Measurements from ENCODE around the gene FYN. TPM values are rescaled to one million over a fixed set of nuclear protein-coding genes. Genes with fewer than 3 reads are reported as not detected.

The FYN gene
- total and polyA plus RNA-seq, 2 of the 13 experiments (the other 11 are each of a cell fraction or from before 2014, with no cell fraction given), result 15.5 to 24.6 TPM

DNA sequence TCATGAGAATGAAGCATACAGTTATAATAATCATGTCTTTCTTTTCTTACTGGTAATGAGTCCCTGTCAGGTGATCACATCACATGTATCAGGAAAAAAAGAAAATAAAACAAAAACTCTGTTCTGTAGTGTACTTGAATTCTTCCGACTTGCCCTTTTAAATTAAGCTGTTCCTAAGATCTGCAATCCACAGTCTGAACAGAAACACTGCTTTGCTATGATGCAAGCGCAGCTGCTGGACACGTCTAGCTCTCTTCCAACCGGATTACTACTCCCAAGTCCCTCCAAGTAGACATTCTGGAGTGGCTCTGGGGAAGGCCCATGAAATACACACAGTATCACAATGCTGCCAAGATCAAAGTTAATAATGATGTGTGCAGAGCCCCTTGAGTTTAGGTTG lies 83.7 kb downstream of the FYN start:
- ChIA-PET CTCF (ENCODE audit: low intra/inter-chr PET ratio, low total read pairs) (no interaction called here), POLR2A (interaction anchor here (0.5 kb wide), 1 partner anchor 307 kb away, joined by 5 read pairs; the partner anchor contains the start of gene REV3L)
- ATAC-seq, result no peak
- Histone ChIP-seq H3K27ac (ENCODE audit: extremely low read length, insufficient read depth, low read length) (no peak overlapping the region), H3K27me3 (ENCODE audit: control insufficient read depth in 1 of 2, insufficient read depth in 2 of 2, low read length in 2 of 2) (no peaks in the 10 kb centered on the region), H4K20me1 (ENCODE audit: insufficient read depth, low read length) (no peaks in the 10 kb centered on the region), H3K9ac (ENCODE audit: insufficient read depth, low read depth, low read length) (no peak overlapping the region), H3K9me3 (ENCODE audit: low read length) (no peaks in the 10 kb centered on the region), H3K79me2 (ENCODE audit: insufficient read depth, low read length) (peaks cover 19% of the 10 kb centered on the region), H3K4me2 (ENCODE audit: low read depth, low read length) (no peak overlapping the region), H3K4me1 (ENCODE audit: insufficient read depth, low read length) (peaks cover 60% of the 10 kb centered on the region), H3K36me3 (replicated peaks in 1 of 2; ENCODE audit: control insufficient read depth in 1 of 2, insufficient read depth in 2 of 2, low read length in 2 of 2) (no peaks in the 10 kb centered on the region), H2AFZ (ENCODE audit: low read length) (no peak overlapping the region), H3K4me3 (replicated peaks in 1 of 3; ENCODE audit: insufficient read depth in 1 of 3, low read depth in 2 of 3, low read length in 3 of 3) (no peak overlapping the region)
- intact Hi-C loops (cut with micrococcal nuclease; ENCODE audit: unreplicated experiment), result no loop called here
- DNase-seq (ENCODE audit: low spot score), result no peak
- FAIRE-seq, result no peak
- in situ Hi-C loops (cut with HindIII; ENCODE audit: extremely low pct_ligation_motif_present, low pct_unique_long_range_greater_than_20kb), result no loop called here
- WGBS (ENCODE audit: low lambda C conversion rate), result 65% methylated on average over 4 of the region's 4 CpGs
- TF ChIP-seq CEBPB (IDR thresholded peaks at IDR 0.05; ENCODE audit: borderline replicate concordance, low read depth, low read length), result peak; percentile 18; the same call in 1 of the 2 replicates
- no peak for TF ChIP-seq HNRNPLL (IDR thresholded peaks at IDR 0.05; ENCODE audit: low read depth, low read length, poor library complexity, severe bottlenecking)
- BruUV-seq (replicated peaks), result no TSS peak

DNA sequence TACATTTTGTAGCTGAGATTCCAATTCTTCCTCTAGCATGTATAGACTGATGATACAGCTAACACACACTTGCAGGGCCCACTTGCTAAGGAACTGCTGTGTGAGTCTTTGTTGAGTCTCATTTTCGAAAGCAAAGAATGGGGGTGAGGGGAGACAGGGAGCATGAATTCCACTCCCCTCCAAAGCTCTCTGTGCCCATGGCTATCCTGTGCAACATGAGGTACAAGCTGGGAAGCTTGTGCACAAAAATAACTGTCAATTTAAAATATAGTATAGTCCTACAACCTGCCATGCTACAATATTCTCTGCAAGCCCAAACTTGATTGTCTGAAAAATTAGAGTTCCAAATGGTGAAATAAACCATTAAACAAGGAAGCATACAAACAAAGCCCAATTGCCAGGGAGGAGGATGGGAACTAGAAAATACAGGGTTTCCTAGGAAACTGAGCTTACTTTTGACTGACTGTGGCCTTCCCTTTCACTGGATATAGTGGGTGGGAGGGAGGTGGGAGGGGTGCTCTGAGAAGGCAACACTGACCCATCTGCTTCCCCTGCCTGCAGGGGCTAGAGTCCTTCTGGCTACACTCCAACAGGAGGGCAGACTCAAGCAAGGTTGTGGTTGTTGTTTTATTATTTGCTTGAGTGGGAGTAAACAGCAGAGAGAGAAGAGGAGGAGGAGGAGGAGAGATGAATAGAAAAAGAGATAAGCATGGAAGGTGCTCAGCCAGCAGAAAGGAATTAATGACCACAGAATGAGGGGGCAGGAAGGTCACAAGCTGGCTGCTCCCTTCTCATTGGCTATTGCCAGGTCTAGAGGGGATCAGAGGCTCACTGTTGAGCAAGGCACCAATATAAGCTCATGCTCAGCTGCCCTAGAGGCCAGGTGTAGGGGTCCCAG lies 84.6 kb downstream of the FYN start:
- intact Hi-C loops (cut with micrococcal nuclease; ENCODE audit: unreplicated experiment), result no loop called here
- H3K4me2 ChIP-seq (ENCODE audit: low read depth, low read length), result peak overlapping the region; percentile 5; the same call in 1 of the 2 replicates
- no peaks in the 10 kb centered on the region for H3K27me3 ChIP-seq (ENCODE audit: control insufficient read depth in 1 of 2, insufficient read depth in 2 of 2, low read length in 2 of 2)
- ChIA-PET POLR2A (interaction anchor here (0.5 kb wide), 1 partner anchor 306 kb away, joined by 5 read pairs; the partner anchor contains the start of gene REV3L), CTCF (ENCODE audit: low intra/inter-chr PET ratio, low total read pairs) (no interaction called here)
- H4K20me1 ChIP-seq (ENCODE audit: insufficient read depth, low read length), result no peaks in the 10 kb centered on the region
- no peak overlapping the region for H3K4me3 ChIP-seq (replicated peaks in 1 of 3; ENCODE audit: insufficient read depth in 1 of 3, low read depth in 2 of 3, low read length in 3 of 3)
- H3K79me2 ChIP-seq (ENCODE audit: insufficient read depth, low read length), result peaks cover 19% of the 10 kb centered on the region
- H3K27ac ChIP-seq (ENCODE audit: extremely low read length, insufficient read depth, low read length), result no peak overlapping the region
- H2AFZ ChIP-seq (ENCODE audit: low read length), result no peak overlapping the region
- whole genome bisulfite sequencing (ENCODE audit: low lambda C conversion rate), result 62% methylated on average over 1 of the region's 1 CpG
- no peaks in the 10 kb centered on the region for H3K36me3 ChIP-seq (replicated peaks in 1 of 2; ENCODE audit: control insufficient read depth in 1 of 2, insufficient read depth in 2 of 2, low read length in 2 of 2)
- ATAC-seq, result peak; percentile 58
- no peaks in the 10 kb centered on the region for H3K9me3 ChIP-seq (ENCODE audit: low read length)
- peaks cover 50% of the 10 kb centered on the region for H3K4me1 ChIP-seq (ENCODE audit: insufficient read depth, low read length)
- H3K9ac ChIP-seq (ENCODE audit: insufficient read depth, low read depth, low read length), result no peak overlapping the region
- FAIRE-seq, result peak; percentile 42
- DNase-seq (ENCODE audit: low spot score), result peak; percentile 63
- in situ Hi-C loops (cut with HindIII; ENCODE audit: extremely low pct_ligation_motif_present, low pct_unique_long_range_greater_than_20kb), result no loop called here
- no TSS peak for BruUV-seq (replicated peaks)
- no peak for TF ChIP-seq RORA (CRISPR knock-in tag; IDR thresholded peaks at IDR 0.05)
- no peak for TF ChIP-seq ZNF775 (CRISPR knock-in tag; IDR thresholded peaks at IDR 0.05; ENCODE audit: borderline replicate concordance)
- no peak for TF ChIP-seq CREB1 (IDR thresholded peaks at IDR 0.05)
- no peak for TF ChIP-seq CREB1 (CRISPR knock-in tag; IDR thresholded peaks at IDR 0.05)
- TF ChIP-seq NR3C1 (CRISPR knock-in tag; IDR thresholded peaks at IDR 0.05), result no peak
- no peak for TF ChIP-seq KDM4B (CRISPR knock-in tag; IDR thresholded peaks at IDR 0.05)
- peak; percentile 74; the same call in 1 of the 2 replicates for TF ChIP-seq MAZ (IDR thresholded peaks at IDR 0.05; ENCODE audit: borderline replicate concordance, low read depth, low read length)
- no peak for TF ChIP-seq MAZ (CRISPR knock-in tag; IDR thresholded peaks at IDR 0.05; ENCODE audit: low read depth)
- TF ChIP-seq CC2D1A (CRISPR knock-in tag; IDR thresholded peaks at IDR 0.05), result no peak
- no peak for TF ChIP-seq NR2F6 (IDR thresholded peaks at IDR 0.05)
- TF ChIP-seq NR2F6 (CRISPR knock-in tag; IDR thresholded peaks at IDR 0.05), result peak; percentile 32; the same call in 1 of the 2 replicates
- TF ChIP-seq FOXP1 (IDR thresholded peaks at IDR 0.05), result no peak
- peak; percentile 62; the same call in 1 of the 2 replicates for TF ChIP-seq FOXP1 (CRISPR knock-in tag; IDR thresholded peaks at IDR 0.05)
- TF ChIP-seq SNRNP70 (IDR thresholded peaks at IDR 0.05; ENCODE audit: low read depth, low read length), result no peak
- TF ChIP-seq TGIF2 (CRISPR knock-in tag; IDR thresholded peaks at IDR 0.05), result no peak
- TF ChIP-seq ZSCAN22 (CRISPR knock-in tag; IDR thresholded peaks at IDR 0.05), result no peak
- no peak for TF ChIP-seq NFE2L1 (CRISPR knock-in tag; IDR thresholded peaks at IDR 0.05; ENCODE audit: borderline replicate concordance)
- no peak for TF ChIP-seq ZFP62 (CRISPR knock-in tag; IDR thresholded peaks at IDR 0.05)
- TF ChIP-seq IRF2 (CRISPR knock-in tag; IDR thresholded peaks at IDR 0.05), result no peak
- TF ChIP-seq ZMYM4 (CRISPR knock-in tag; IDR thresholded peaks at IDR 0.05), result 0 out of 2 replicates have a peak, but pooled peaks have one; percentile 20
- no peak for TF ChIP-seq BCL6 (CRISPR knock-in tag; IDR thresholded peaks at IDR 0.05)

All from HepG2 (cell line).